Glomerular visceral epithelial cell (primary cell): ENCODE data around the gene CAMTA1.

ENCODE experiments used
- DNase-seq: peaks from one replicate; pipeline ENCODE4 v3.0.0-alpha.2; 2016; ENCODE audit errors: extremely low spot score

CAMTA1 gene

DNA sequence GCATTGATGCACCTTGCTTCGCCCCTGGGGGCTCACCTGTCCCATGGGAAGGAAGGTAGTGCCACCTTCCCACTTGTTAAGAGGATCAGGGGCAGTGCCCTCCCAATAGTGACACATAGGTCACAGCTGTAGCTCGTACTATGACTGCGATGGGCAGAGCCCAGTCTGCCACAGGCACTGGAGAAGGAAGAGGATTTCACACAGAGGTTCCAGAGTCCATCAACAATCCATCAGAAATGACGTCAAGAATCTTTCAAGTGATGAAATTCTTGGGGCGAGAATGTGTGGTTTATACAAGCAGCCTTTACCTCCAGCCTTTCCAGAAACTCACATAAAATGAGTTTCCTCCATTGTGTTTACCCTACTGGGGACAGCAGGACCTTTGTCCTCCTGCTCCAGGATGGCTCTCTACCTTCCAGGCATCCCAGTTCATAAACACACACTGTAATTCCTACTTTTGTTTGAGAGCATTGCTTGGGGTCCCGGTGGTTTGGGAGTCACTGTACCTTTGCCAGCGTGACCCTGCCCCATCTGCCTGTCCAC, 725.2 kb downstream of the CAMTA1 start:
- DNase-seq, result no peak

DNA sequence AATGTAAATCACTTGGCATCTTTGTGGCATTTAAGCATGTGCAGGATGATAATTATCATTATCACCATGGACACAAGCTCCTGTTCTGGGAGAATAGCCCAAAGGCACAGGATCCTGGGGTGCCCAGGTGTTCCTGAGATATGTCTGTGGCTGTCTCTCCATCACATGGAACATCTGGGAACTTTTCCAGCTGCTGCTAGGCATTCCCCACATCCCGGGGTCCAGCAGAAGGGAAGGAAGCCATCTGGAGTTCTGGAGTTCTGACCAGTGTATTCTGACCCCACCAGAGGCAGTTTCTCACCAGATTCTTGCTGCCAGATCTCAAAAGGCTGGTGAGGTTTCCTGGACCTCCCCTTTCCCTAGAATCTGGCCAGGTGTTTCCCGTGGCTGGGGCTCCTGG, 726.1 kb downstream of the CAMTA1 start:
- no peak for DNase-seq

DNA sequence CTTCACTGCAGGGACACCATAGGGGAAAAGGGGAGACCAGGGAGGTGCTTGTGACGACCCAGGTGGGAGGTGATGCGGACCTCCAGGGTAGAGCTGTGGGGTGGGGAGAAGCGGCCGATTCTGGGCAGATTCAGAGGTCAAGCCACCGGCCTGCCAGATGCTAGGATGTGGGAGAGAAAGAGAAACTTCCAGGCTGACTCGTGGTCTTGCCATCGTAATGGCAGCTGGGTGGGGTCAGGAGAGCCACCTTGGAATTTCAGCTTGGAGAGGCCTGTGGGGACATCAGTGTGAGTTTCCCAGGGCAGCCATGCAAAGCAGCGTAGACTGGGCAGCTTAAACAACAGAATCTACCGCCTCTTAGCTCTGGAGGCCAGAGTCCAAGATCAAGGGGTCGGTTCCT, 727.8 kb downstream of the CAMTA1 start:
- no peak for DNase-seq

DNA sequence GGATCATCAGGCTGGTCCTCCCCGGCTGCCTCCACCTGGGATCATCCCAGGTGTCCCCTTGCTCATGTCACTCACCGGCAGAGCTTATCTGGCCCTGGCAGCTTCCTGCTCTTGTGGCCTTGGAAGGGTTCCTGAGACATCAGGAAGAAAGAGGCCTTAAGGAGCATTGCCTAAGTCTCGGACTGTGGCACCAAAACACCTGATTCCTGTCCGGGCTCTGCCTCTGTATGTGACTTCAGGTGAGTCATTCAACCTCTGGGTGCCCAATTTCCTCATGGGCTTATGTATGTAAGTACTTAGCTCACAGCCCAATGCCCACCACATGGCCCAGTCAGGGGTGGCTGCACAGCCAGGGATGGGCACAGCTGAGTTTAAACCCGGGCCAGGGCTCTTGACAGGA, 729.9 kb downstream of the CAMTA1 start:
- peak; percentile 18 for DNase-seq

- DNase-seq, result no peak
Measured at GRCh38 chr1:7515904-7516303, 730.6 kb downstream of the CAMTA1 start.

DNA sequence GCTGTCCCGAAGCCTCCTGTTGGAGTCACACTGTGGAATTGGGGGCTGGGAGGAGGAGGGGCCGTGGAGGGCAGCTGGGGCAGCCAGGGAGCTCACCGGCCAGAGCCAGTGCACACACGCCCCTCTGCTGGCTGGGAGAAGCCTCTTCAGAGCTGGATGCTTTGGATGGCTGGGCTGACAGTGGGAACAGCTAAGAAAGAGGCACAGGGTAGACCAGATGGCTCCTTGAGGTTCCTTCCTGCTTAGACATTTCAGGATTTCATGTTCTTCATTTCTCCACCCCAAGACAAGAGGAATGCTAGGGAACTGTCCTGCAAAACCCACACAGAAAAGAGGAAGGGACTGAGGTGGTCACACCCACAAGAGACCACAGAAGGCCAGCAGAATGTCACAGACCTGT, 731.1 kb downstream of the CAMTA1 start:
- peak; percentile 16 for DNase-seq

DNA sequence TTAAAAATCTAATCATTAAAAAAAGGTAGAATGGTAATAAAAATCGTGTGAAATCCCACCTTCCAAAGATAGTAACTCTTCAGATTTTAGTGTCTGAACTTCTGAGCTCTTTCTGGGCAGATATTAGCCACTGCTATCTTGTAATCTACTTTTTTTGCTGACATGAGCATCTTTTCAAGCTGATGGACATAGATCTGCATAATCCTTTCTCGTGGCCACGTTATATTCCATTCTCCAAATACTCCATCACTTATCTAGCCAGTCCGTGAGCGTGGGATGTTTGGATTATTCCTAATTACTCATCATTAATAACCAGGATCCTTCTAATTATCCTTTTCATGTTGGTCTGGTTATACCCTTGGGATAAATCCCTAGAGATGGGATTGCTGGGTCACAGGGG, 731.7 kb downstream of the CAMTA1 start:
- no peak for DNase-seq

- DNase-seq, result no peak
Measured at GRCh38 chr1:7517611-7518330, 732.5 kb downstream of the CAMTA1 start.

GRCh38 chr1:7518411-7518810, 733.2 kb downstream of the CAMTA1 start:
- DNase-seq, result no peak

DNA sequence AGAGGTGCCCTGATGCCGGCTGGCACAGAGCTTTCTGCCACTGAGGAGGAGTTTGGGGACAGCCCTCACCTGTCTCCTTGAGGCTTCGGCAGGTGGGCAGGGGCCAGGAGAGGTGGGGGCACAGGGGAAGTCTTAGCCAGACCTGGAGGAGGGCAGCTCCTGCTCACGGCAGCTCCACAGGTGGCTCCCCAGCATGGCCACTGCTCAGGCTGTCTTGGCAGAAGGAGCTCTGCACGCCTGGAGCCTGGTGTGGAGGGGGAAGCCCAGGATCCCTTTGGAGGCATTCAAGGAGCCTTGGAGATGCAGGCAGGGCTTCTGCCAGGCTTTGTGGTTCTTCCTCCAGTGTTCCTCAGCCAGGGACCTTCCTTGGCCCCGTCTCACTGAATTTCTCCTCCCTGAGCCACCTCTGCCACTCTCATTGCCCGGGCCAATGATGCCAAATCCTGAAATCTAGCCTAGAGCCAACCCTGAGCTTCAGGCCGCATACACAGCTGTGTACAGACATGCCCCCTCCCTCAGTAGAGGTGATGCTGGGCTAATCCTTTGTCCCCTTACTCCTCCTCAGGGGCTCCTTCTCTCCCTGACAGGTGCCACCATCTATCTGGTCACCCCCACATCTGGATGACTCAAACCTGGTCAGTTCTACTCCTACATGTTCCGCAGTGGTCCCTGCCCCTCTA, 734.1 kb downstream of the CAMTA1 start:
- DNase-seq, result no peak

GRCh38 chr1:7519861-7520395, 734.7 kb downstream of the CAMTA1 start:
- DNase-seq, result no peak

- no peak for DNase-seq
Measured at GRCh38 chr1:7520496-7520895, 735.2 kb downstream of the CAMTA1 start.

- no peak for DNase-seq
Measured at GRCh38 chr1:7524341-7525337, 739.4 kb downstream of the CAMTA1 start.

DNA sequence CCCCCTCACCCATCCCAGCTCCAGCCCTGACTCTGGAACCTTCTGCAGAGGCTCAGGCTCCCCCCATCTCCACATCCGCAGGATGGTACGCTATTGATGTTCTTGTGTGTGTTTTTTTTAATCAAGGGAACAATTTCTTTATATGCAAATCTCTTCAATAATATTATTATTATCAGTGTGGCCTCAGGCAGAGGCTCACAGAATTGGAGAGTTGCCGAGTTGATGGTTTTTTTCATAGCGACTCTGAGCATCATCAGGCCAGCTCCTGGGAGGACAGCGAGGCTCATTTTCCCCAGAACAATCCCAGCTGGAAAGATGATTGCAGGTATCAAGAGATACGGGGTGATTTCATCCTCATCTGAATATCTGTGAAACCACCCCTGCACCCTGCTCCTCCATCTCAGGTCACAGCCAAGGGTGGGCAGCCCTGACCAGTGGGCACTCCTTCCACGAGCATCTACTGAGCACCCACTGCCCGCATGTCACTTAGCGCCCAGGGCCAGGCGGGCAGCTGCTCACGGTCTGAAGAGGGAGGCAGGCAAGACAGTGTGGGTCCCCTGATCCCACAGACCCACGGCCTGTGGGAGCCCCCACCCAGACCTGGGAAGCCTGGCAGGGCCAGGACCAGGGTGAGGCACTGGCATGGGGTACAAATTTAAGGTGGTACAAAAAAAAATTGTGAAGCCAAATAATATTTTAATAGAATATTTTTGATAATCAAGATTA, 740.2 kb downstream of the CAMTA1 start:
- DNase-seq, result no peak

- no peak for DNase-seq
Measured at GRCh38 chr1:7526196-7526866, 741.1 kb downstream of the CAMTA1 start.

- peak; percentile 21 for DNase-seq
Measured at GRCh38 chr1:7526867-7527732, 741.8 kb downstream of the CAMTA1 start.

DNA sequence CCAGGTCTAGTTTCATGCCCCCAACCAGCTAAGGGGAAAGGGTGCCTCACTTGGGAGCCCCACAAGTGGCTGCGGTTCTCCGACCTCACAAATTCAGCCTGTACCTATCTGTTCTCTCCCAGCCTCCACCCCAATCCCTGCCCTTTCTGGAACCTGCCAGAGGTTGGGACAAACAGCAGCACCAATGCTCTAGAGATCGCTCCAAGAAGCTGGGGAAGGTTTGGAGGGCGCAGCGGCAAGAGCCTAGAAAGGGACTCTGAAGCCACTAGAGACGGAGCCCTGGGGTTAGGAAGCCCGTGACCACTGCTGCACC, 742.4 kb downstream of the CAMTA1 start:
- DNase-seq, result no peak

DNA sequence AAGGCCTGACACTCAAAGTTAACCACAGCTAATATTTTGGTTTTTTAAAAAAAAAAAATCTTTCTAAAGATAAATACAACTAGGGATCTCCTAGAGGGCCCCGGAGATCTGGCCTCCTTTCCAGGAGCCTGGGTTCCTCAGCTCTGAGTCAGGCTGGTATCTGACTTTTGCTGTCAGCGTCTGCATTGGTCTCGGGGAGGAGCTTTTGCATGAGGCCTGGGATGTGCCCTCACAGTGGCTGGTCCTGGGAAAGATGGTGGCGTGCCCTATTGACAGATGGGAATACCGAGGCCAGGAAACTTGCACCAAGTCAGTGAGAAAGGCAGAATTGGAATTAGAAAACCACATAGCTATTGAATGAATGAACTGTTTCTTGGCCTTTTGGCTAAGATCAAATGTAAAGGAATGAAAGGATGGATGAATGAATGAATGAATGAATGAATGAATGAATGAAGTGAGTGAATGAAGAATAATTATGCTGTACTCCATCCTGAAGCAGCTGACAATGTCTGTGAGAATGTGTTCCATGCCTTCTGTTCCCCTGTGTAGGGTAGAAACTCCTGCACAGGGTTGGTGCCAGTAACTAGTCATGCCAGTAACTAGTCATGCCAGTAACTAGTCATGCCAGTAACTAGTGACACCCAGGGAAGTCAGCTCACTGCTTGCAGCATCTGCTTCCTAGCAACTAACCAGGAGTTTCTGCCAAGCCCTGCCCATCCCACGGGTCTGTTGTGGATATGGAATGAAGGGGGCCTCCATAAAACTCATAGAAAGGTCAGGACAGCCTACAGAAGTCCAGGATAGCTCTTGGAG, 743.3 kb downstream of the CAMTA1 start:
- DNase-seq, result no peak

- DNase-seq, result no peak
Measured at GRCh38 chr1:7529917-7530316, 744.7 kb downstream of the CAMTA1 start.
